GM23338 (cell line): ENCODE measurements around the gene BPIFA2. TPM values are rescaled to one million over a fixed set of nuclear protein-coding genes. Genes with fewer than 3 reads are reported as not detected.
A peak's percentile ranks its signal among the peaks of the same experiment; 100 is the strongest.

Experiments
- ATAC-seq: fragments of 200-7000 bp; cut with Tn5 transposase; 3 replicates; pipeline ENCODE4 v1.9.1; 2020
- DNase-seq: peaks from one replicate; pipeline ENCODE4 v3.0.0-alpha.2; 2015; ENCODE audit warnings: low spot score
- H2AFZ ChIP-seq: fragments of 200-600 bp; sonication (generic); 2 replicates; pipeline ENCODE4 v1.8.0; 2016; ENCODE audit warnings: antibody characterized with exemption, mild to moderate bottlenecking, moderate library complexity
- H3F3A ChIP-seq: fragments of 200-600 bp; sonication (generic); replicated peaks from 2 replicates; pipeline ENCODE4 v1.8.0; 2017; ENCODE audit warnings: antibody characterized with exemption, mixed run types, low read depth
- H3K27ac ChIP-seq: fragments of 200-600 bp; sonication (generic); 2 replicates; pipeline ENCODE4 v1.6.1; 2016; ENCODE audit warnings: low read depth
- H3K27me3 ChIP-seq: fragments of 200-600 bp; sonication (generic); 2 replicates; pipeline ENCODE4 v1.8.0; 2016; ENCODE audit warnings: mild to moderate bottlenecking, mixed run types, moderate library complexity; ENCODE audit not compliant: insufficient read depth
- H3K36me3 ChIP-seq: fragments of 200-600 bp; sonication (generic); 2 replicates; pipeline ENCODE4 v1.8.0; 2016; ENCODE audit warnings: mild to moderate bottlenecking; ENCODE audit not compliant: insufficient read depth
- H3K4me1 ChIP-seq: fragments of 200-600 bp; sonication (generic); 2 replicates; pipeline ENCODE4 v1.8.0; 2016; ENCODE audit warnings: mild to moderate bottlenecking, moderate library complexity; ENCODE audit not compliant: insufficient read depth
- H3K4me2 ChIP-seq: fragments of 200-600 bp; sonication (generic); 2 replicates; pipeline ENCODE4 v1.7.1; 2017; ENCODE audit warnings: mixed run types
- H3K4me3 ChIP-seq: fragments of 200-600 bp; sonication (generic); 2 replicates; pipeline ENCODE4 v1.6.1; 2016; ENCODE audit warnings: mixed run types
- H3K79me2 ChIP-seq: fragments of 200-600 bp; sonication (generic); replicated peaks from 2 replicates; pipeline ENCODE4 v1.8.0; 2017; ENCODE audit warnings: mild to moderate bottlenecking; ENCODE audit not compliant: insufficient read depth
- H3K9me2 ChIP-seq: fragments of 200-600 bp; sonication (generic); 2 replicates; pipeline ENCODE4 v1.8.0; 2017; ENCODE audit not compliant: insufficient read depth
- H4K20me1 ChIP-seq: fragments of 200-600 bp; sonication (generic); replicated peaks from 2 replicates; pipeline ENCODE4 v1.8.0; 2017; ENCODE audit warnings: mild to moderate bottlenecking; ENCODE audit not compliant: insufficient read depth
- H3K27ac Mint-ChIP-seq: 2 replicates; pipeline ENCODE4 v1.8.0; 2020; ENCODE audit warnings: inconsistent platforms, mild to moderate bottlenecking, moderate library complexity, mixed read lengths
- H3K27me3 Mint-ChIP-seq: 3 replicates; pipeline ENCODE4 v1.8.0; 2022; ENCODE audit warnings: low read depth, mild to moderate bottlenecking, moderate library complexity, mixed read lengths, inconsistent platforms; ENCODE audit not compliant: insufficient read depth, poor library complexity
- H3K36me3 Mint-ChIP-seq: 3 replicates; pipeline ENCODE4 v1.8.0; 2021; ENCODE audit warnings: low read depth, mild to moderate bottlenecking, inconsistent platforms, moderate library complexity, mixed read lengths
- H3K4me1 Mint-ChIP-seq: 3 replicates; pipeline ENCODE4 v1.8.0; 2020; ENCODE audit warnings: mild to moderate bottlenecking, inconsistent platforms, mixed read lengths
- H3K4me3 Mint-ChIP-seq: 3 replicates; pipeline ENCODE4 v1.8.0; 2021; ENCODE audit warnings: moderate library complexity, mild to moderate bottlenecking, inconsistent platforms, mixed read lengths
- H3K9me3 Mint-ChIP-seq: 3 replicates; pipeline ENCODE4 v1.8.0; 2020; ENCODE audit warnings: moderate library complexity, mild to moderate bottlenecking, inconsistent platforms, mixed read lengths
- CREB1 ChIP-seq: fragments of 250-450 bp; sonication (Bioruptor Pico); IDR thresholded peaks from 2 replicates; pipeline ENCODE4 v1.5.0; 2020; ENCODE audit warnings: low read depth, mild to moderate bottlenecking, moderate library complexity
- CTCF ChIP-seq, 2 experiments: fragments of 200-600 bp in 1 of 2; sonication (generic) in 1 of 2; conservative IDR thresholded peaks; 2 replicates each; pipeline versions ENCODE4 v1.5.1 to v1.6.1; 2016 to 2017; ENCODE audit warnings: antibody characterized with exemption in 2 of 2, low read depth in 2 of 2, mild to moderate bottlenecking in 2 of 2, moderate library complexity in 1 of 2
- ETS1 ChIP-seq: IDR thresholded peaks from 2 replicates; pipeline ENCODE4 v1.6.1; 2016; ENCODE audit warnings: antibody characterized with exemption
- EZH2 ChIP-seq: fragments of 200-600 bp; sonication (generic); IDR thresholded peaks from one replicate; pipeline ENCODE4 v1.8.0; 2017; ENCODE audit warnings: antibody characterized with exemption, mild to moderate bottlenecking, low read depth; ENCODE audit not compliant: unreplicated experiment
- EZH2phosphoT487 ChIP-seq: fragments of 200-600 bp; sonication (generic); IDR thresholded peaks from one replicate; pipeline ENCODE4 v1.8.1; 2018; ENCODE audit warnings: antibody characterized with exemption; ENCODE audit not compliant: unreplicated experiment
- JUNB ChIP-seq: IDR thresholded peaks from one replicate; pipeline ENCODE4 v1.6.1; 2016; ENCODE audit warnings: antibody characterized with exemption; ENCODE audit not compliant: unreplicated experiment
- NANOG ChIP-seq: IDR thresholded peaks from 2 replicates; pipeline ENCODE4 v1.6.1; 2016; ENCODE audit warnings: antibody characterized with exemption, borderline replicate concordance
- POLR2AphosphoS5 ChIP-seq: IDR thresholded peaks from 2 replicates; pipeline ENCODE4 v1.6.1; 2016; ENCODE audit warnings: antibody characterized with exemption, low read depth
- REST ChIP-seq: IDR thresholded peaks from one replicate; pipeline ENCODE4 v1.6.1; 2018; ENCODE audit warnings: antibody characterized with exemption; ENCODE audit not compliant: unreplicated experiment
- STAT1 ChIP-seq: IDR thresholded peaks from one replicate; pipeline ENCODE4 v1.6.1; 2016; ENCODE audit warnings: antibody characterized with exemption; ENCODE audit not compliant: unreplicated experiment
- ZNF114 ChIP-seq: fragments of 250-450 bp; sonication (Bioruptor Pico); IDR thresholded peaks from 2 replicates; pipeline ENCODE4 v1.5.0; 2020; ENCODE audit warnings: mild to moderate bottlenecking, moderate library complexity
- ZNF331 ChIP-seq: fragments of 250-450 bp; sonication (Bioruptor Pico); IDR thresholded peaks from 2 replicates; pipeline ENCODE4 v1.5.0; 2020; ENCODE audit warnings: low read depth, mild to moderate bottlenecking, moderate library complexity
- polyA plus RNA-seq: library from polyadenylated mRNA; unstranded; fragments of >200 nt; fragmentation: Nextera tagmentation; extraction: Ambion mirVana; gene quantifications from 2 replicates; pipeline ENCODE4 v1.2.1, GENCODE V29; 2016
- total RNA-seq: library from RNA; depleted of rRNA; stranded (reverse); fragments of >200 nt; shearing (Covaris generic); gene quantifications from 2 replicates; pipeline ENCODE4 v1.2.3, GENCODE V29; 2014
- TF ChIP-seq, protein P1 (sequence below): fragments of 250-450 bp; sonication (Bioruptor Pico); IDR thresholded peaks from 2 replicates; pipeline ENCODE4 v1.5.0; 2020; ENCODE audit warnings: mild to moderate bottlenecking, moderate library complexity

Gene BPIFA2
- total and polyA plus RNA-seq, 2 experiments from 2014 or later, result not detected

- peak; percentile 32 for DNase-seq
- Histone ChIP-seq H3K4me3 (no peak overlapping the region), H3K27me3 (no peaks in the 10 kb centered on the region), H3K36me3 (no peaks in the 10 kb centered on the region), H3K4me2 (no peak overlapping the region), H3K9me2 (no peaks in the 10 kb centered on the region), H3K27ac (no peak overlapping the region), H3F3A (no peaks in the 10 kb centered on the region), H3K4me1 (no peaks in the 10 kb centered on the region), H2AFZ (no peak overlapping the region; the same call in 1 of the 2 replicates), H4K20me1 (no peaks in the 10 kb centered on the region), H3K79me2 (no peaks in the 10 kb centered on the region)
- Mint-ChIP-seq H3K4me3 (no peak overlapping the region), H3K27me3 (peaks cover 2% of the 10 kb centered on the region), H3K27ac (no peak overlapping the region), H3K9me3 (peaks cover 18% of the 10 kb centered on the region), H3K4me1 (peaks cover 4% of the 10 kb centered on the region; the same call in 2 of the 3 replicates), H3K36me3 (peaks cover 2% of the 10 kb centered on the region; the same call in 1 of the 3 replicates)
- ATAC-seq, result no peak
- TF ChIP-seq POLR2AphosphoS5 (no peak), JUNB (no peak), CTCF (conservative IDR thresholded peaks at IDR 0.05; ENCODE audit: low read depth in 2 of 2) (no peak), ZNF114 (no peak), EZH2phosphoT487 (no peak), NANOG (no peak), STAT1 (no peak), ZNF331 (CRISPR knock-in tag) (no peak), CREB1 (CRISPR knock-in tag) (no peak), ETS1 (no peak), EZH2 (no peak), REST (no peak)
- TF ChIP-seq, protein P1, sequence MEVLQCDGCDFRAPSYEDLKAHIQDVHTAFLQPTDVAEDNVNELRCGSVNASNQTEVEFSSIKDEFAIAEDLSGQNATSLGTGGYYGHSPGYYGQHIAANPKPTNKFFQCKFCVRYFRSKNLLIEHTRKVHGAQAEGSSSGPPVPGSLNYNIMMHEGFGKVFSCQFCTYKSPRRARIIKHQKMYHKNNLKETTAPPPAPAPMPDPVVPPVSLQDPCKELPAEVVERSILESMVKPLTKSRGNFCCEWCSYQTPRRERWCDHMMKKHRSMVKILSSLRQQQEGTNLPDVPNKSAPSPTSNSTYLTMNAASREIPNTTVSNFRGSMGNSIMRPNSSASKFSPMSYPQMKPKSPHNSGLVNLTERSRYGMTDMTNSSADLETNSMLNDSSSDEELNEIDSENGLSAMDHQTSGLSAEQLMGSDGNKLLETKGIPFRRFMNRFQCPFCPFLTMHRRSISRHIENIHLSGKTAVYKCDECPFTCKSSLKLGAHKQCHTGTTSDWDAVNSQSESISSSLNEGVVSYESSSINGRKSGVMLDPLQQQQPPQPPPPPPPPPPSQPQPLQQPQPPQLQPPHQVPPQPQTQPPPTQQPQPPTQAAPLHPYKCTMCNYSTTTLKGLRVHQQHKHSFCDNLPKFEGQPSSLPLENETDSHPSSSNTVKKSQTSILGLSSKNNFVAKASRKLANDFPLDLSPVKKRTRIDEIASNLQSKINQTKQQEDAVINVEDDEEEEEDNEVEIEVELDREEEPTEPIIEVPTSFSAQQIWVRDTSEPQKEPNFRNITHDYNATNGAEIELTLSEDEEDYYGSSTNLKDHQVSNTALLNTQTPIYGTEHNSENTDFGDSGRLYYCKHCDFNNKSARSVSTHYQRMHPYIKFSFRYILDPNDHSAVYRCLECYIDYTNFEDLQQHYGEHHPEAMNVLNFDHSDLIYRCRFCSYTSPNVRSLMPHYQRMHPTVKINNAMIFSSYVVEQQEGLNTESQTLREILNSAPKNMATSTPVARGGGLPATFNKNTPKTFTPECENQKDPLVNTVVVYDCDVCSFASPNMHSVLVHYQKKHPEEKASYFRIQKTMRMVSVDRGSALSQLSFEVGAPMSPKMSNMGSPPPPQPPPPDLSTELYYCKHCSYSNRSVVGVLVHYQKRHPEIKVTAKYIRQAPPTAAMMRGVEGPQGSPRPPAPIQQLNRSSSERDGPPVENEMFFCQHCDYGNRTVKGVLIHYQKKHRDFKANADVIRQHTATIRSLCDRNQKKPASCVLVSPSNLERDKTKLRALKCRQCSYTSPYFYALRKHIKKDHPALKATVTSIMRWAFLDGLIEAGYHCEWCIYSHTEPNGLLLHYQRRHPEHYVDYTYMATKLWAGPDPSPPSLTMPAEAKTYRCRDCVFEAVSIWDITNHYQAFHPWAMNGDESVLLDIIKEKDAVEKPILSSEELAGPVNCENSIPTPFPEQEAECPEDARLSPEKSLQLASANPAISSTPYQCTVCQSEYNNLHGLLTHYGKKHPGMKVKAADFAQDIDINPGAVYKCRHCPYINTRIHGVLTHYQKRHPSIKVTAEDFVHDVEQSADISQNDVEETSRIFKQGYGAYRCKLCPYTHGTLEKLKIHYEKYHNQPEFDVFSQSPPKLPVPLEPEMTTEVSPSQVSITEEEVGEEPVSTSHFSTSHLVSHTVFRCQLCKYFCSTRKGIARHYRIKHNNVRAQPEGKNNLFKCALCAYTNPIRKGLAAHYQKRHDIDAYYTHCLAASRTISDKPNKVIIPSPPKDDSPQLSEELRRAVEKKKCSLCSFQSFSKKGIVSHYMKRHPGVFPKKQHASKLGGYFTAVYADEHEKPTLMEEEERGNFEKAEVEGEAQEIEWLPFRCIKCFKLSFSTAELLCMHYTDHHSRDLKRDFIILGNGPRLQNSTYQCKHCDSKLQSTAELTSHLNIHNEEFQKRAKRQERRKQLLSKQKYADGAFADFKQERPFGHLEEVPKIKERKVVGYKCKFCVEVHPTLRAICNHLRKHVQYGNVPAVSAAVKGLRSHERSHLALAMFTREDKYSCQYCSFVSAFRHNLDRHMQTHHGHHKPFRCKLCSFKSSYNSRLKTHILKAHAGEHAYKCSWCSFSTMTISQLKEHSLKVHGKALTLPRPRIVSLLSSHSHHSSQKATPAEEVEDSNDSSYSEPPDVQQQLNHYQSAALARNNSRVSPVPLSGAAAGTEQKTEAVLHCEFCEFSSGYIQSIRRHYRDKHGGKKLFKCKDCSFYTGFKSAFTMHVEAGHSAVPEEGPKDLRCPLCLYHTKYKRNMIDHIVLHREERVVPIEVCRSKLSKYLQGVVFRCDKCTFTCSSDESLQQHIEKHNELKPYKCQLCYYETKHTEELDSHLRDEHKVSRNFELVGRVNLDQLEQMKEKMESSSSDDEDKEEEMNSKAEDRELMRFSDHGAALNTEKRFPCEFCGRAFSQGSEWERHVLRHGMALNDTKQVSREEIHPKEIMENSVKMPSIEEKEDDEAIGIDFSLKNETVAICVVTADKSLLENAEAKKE (CRISPR knock-in tag), result no peak
These were observed 15.4 kb downstream of the BPIFA2 start for GRCh38 chr20:33183312-33183711.
